Measurements from ENCODE around the gene RAPGEF3.
A peak's percentile ranks its signal among the peaks of the same experiment; 100 is the strongest.

Gene RAPGEF3

GRCh38 chr12:47772094-47772660 is 13.5 kb upstream of the RAPGEF3 start:
- Histone ChIP-seq H3K9me3 (ENCODE audit: control insufficient read depth, low read length) (no peaks in the 10 kb centered on the region), H3K4me3 (ENCODE audit: low read length) (no peak overlapping the region), H3K27me3 (ENCODE audit: control insufficient read depth, insufficient read depth, low read length) (no peaks in the 10 kb centered on the region), H3K4me1 (ENCODE audit: control insufficient read depth, insufficient read depth, low read length) (peaks cover 25% of the 10 kb centered on the region), H3K9ac (ENCODE audit: low read length) (peak overlapping the region; percentile 77), H3K36me3 (ENCODE audit: control insufficient read depth, insufficient read depth, low read length) (no peaks in the 10 kb centered on the region)

GRCh38 chr12:47771304-47771703 is 12.6 kb upstream of the RAPGEF3 start:
- Histone ChIP-seq H3K9me3 (ENCODE audit: control insufficient read depth, low read length) (no peaks in the 10 kb centered on the region), H3K4me1 (ENCODE audit: control insufficient read depth, insufficient read depth, low read length) (peaks cover 22% of the 10 kb centered on the region), H3K27me3 (ENCODE audit: control insufficient read depth, insufficient read depth, low read length) (no peaks in the 10 kb centered on the region), H3K4me3 (ENCODE audit: low read length) (no peak overlapping the region), H3K36me3 (ENCODE audit: control insufficient read depth, insufficient read depth, low read length) (no peaks in the 10 kb centered on the region), H3K9ac (ENCODE audit: low read length) (no peak overlapping the region)

GRCh38 chr12:47770086-47770726 is 11.5 kb upstream of the RAPGEF3 start:
- Histone ChIP-seq H3K27me3 (ENCODE audit: control insufficient read depth, insufficient read depth, low read length) (no peaks in the 10 kb centered on the region), H3K4me3 (ENCODE audit: low read length) (no peak overlapping the region), H3K9ac (ENCODE audit: low read length) (no peak overlapping the region), H3K36me3 (ENCODE audit: control insufficient read depth, insufficient read depth, low read length) (no peaks in the 10 kb centered on the region), H3K4me1 (ENCODE audit: control insufficient read depth, insufficient read depth, low read length) (peaks cover 16% of the 10 kb centered on the region), H3K9me3 (ENCODE audit: control insufficient read depth, low read length) (no peaks in the 10 kb centered on the region)

GRCh38 chr12:47769234-47770085 is 10.8 kb upstream of the RAPGEF3 start:
- no peaks in the 10 kb centered on the region for H3K9me3 ChIP-seq (ENCODE audit: control insufficient read depth, low read length)
- no peaks in the 10 kb centered on the region for H3K27me3 ChIP-seq (ENCODE audit: control insufficient read depth, insufficient read depth, low read length)
- H3K36me3 ChIP-seq (ENCODE audit: control insufficient read depth, insufficient read depth, low read length), result no peaks in the 10 kb centered on the region
- H3K9ac ChIP-seq (ENCODE audit: low read length), result no peak overlapping the region
- peaks cover 9% of the 10 kb centered on the region for H3K4me1 ChIP-seq (ENCODE audit: control insufficient read depth, insufficient read depth, low read length)
- no peak overlapping the region for H3K4me3 ChIP-seq (ENCODE audit: low read length)

GRCh38 chr12:47768323-47768811 is 9.7 kb upstream of the RAPGEF3 start:
- H3K9ac ChIP-seq (ENCODE audit: low read length), result no peak overlapping the region
- no peak overlapping the region for H3K4me3 ChIP-seq (ENCODE audit: low read length)
- H3K9me3 ChIP-seq (ENCODE audit: control insufficient read depth, low read length), result no peaks in the 10 kb centered on the region
- peaks cover 5% of the 10 kb centered on the region for H3K4me1 ChIP-seq (ENCODE audit: control insufficient read depth, insufficient read depth, low read length)
- no peaks in the 10 kb centered on the region for H3K36me3 ChIP-seq (ENCODE audit: control insufficient read depth, insufficient read depth, low read length)
- no peaks in the 10 kb centered on the region for H3K27me3 ChIP-seq (ENCODE audit: control insufficient read depth, insufficient read depth, low read length)

GRCh38 chr12:47767216-47767724 is 8.6 kb upstream of the RAPGEF3 start:
- H3K9ac ChIP-seq (ENCODE audit: low read length), result no peak overlapping the region

GRCh38 chr12:47766502-47767215 is 8.0 kb upstream of the RAPGEF3 start:
- Histone ChIP-seq H3K4me1 (ENCODE audit: control insufficient read depth, insufficient read depth, low read length) (no peaks in the 10 kb centered on the region), H3K36me3 (ENCODE audit: control insufficient read depth, insufficient read depth, low read length) (no peaks in the 10 kb centered on the region), H3K4me3 (ENCODE audit: low read length) (no peak overlapping the region), H3K9ac (ENCODE audit: low read length) (no peak overlapping the region), H3K27me3 (ENCODE audit: control insufficient read depth, insufficient read depth, low read length) (no peaks in the 10 kb centered on the region), H3K9me3 (ENCODE audit: control insufficient read depth, low read length) (no peaks in the 10 kb centered on the region)

More at GRCh38 chr12:47767216-47767724, 8.6 kb upstream of the RAPGEF3 start:
- Histone ChIP-seq H3K4me1 (ENCODE audit: control insufficient read depth, insufficient read depth, low read length) (peaks cover 2% of the 10 kb centered on the region), H3K9me3 (ENCODE audit: control insufficient read depth, low read length) (no peaks in the 10 kb centered on the region), H3K36me3 (ENCODE audit: control insufficient read depth, insufficient read depth, low read length) (no peaks in the 10 kb centered on the region), H3K4me3 (ENCODE audit: low read length) (no peak overlapping the region), H3K27me3 (ENCODE audit: control insufficient read depth, insufficient read depth, low read length) (no peaks in the 10 kb centered on the region)

GRCh38 chr12:47763481-47764346 is 5.0 kb upstream of the RAPGEF3 start:
- Histone ChIP-seq H3K4me3 (ENCODE audit: low read length) (no peak overlapping the region), H3K9ac (ENCODE audit: low read length) (no peak overlapping the region), H3K36me3 (ENCODE audit: control insufficient read depth, insufficient read depth, low read length) (no peaks in the 10 kb centered on the region), H3K9me3 (ENCODE audit: control insufficient read depth, low read length) (no peaks in the 10 kb centered on the region), H3K4me1 (ENCODE audit: control insufficient read depth, insufficient read depth, low read length) (peaks cover 8% of the 10 kb centered on the region), H3K27me3 (ENCODE audit: control insufficient read depth, insufficient read depth, low read length) (no peaks in the 10 kb centered on the region)

GRCh38 chr12:47762850-47763465 is 4.3 kb upstream of the RAPGEF3 start:
- H3K9ac ChIP-seq (ENCODE audit: low read length), result no peak overlapping the region
- H3K9me3 ChIP-seq (ENCODE audit: control insufficient read depth, low read length), result no peaks in the 10 kb centered on the region
- H3K36me3 ChIP-seq (ENCODE audit: control insufficient read depth, insufficient read depth, low read length), result no peaks in the 10 kb centered on the region
- no peaks in the 10 kb centered on the region for H3K27me3 ChIP-seq (ENCODE audit: control insufficient read depth, insufficient read depth, low read length)
- H3K4me1 ChIP-seq (ENCODE audit: control insufficient read depth, insufficient read depth, low read length), result peaks cover 15% of the 10 kb centered on the region
- no peak overlapping the region for H3K4me3 ChIP-seq (ENCODE audit: low read length)

GRCh38 chr12:47758584-47758833 is 171 bp downstream of the RAPGEF3 start:
- no peaks in the 10 kb centered on the region for H3K9me3 ChIP-seq (ENCODE audit: control insufficient read depth, low read length)
- peak overlapping the region; percentile 90 for H3K9ac ChIP-seq (ENCODE audit: low read length)
- peak overlapping the region; percentile 74 for H3K4me3 ChIP-seq (ENCODE audit: low read length)
- H3K4me1 ChIP-seq (ENCODE audit: control insufficient read depth, insufficient read depth, low read length), result peaks cover 60% of the 10 kb centered on the region
- no peaks in the 10 kb centered on the region for H3K36me3 ChIP-seq (ENCODE audit: control insufficient read depth, insufficient read depth, low read length)
- H3K27me3 ChIP-seq (ENCODE audit: control insufficient read depth, insufficient read depth, low read length), result no peaks in the 10 kb centered on the region

All from mucosa of stomach (tissue), 1 donor.